OCI-LY3 (cell line): ENCODE measurements around the gene RNF17.

Experiments used
- H2AFZ ChIP-seq: fragments of 200-600, 300-600 bp; shearing (Covaris generic); 2 replicates; pipeline ENCODE4 v1.6.0; 2014; ENCODE audit warnings: antibody characterized with exemption, low read depth, low read length
- H3K27ac ChIP-seq: fragments of 200-600, 300-600 bp; sonication (generic); 2 replicates; pipeline ENCODE4 v1.5.1; 2014; ENCODE audit warnings: mild to moderate bottlenecking, low read length, moderate library complexity, mixed read lengths
- H3K27me3 ChIP-seq: fragments of 200-600, 300-600 bp; sonication (generic); 2 replicates; pipeline ENCODE4 v1.6.1; 2014; ENCODE audit warnings: low read depth, low read length, mixed read lengths
- H3K36me3 ChIP-seq: fragments of 200-600, 300-600 bp; sonication (generic); replicated peaks from 2 replicates; pipeline ENCODE3; 2014; ENCODE audit warnings: low read depth, low read length, mixed read lengths
- H3K4me1 ChIP-seq: fragments of 300-600, 200-600 bp; sonication (generic); 2 replicates; pipeline ENCODE4 v1.6.1; 2014; ENCODE audit warnings: low read length, mixed read lengths
- H3K4me2 ChIP-seq: fragments of 200-600, 300-600 bp; sonication (generic); 2 replicates; pipeline ENCODE4 v1.6.1; 2014; ENCODE audit warnings: low read length, mixed read lengths
- H3K4me3 ChIP-seq: fragments of 300-600, 200-600 bp; sonication (generic); 2 replicates; pipeline ENCODE4 v1.5.1; 2014; ENCODE audit warnings: antibody characterized with exemption, mild to moderate bottlenecking, low read length, moderate library complexity
- H3K79me2 ChIP-seq: fragments of 300-600, 200-600 bp; shearing (Covaris generic); 2 replicates; pipeline ENCODE4 v1.6.1; 2014; ENCODE audit warnings: mild to moderate bottlenecking, low read length, mixed read lengths
- H3K9ac ChIP-seq: fragments of 300-600, 200-600 bp; shearing (Covaris generic); 2 replicates; pipeline ENCODE4 v1.6.0; 2014; ENCODE audit warnings: mild to moderate bottlenecking, low read length, moderate library complexity
- H3K9me3 ChIP-seq: fragments of 200-600, 300-600 bp; shearing (Covaris generic); 2 replicates; pipeline ENCODE4 v1.6.1; 2014; ENCODE audit warnings: low read length, mixed read lengths; ENCODE audit not compliant: insufficient read depth
- H4K20me1 ChIP-seq: fragments of 200-600, 300-600 bp; sonication (generic); 2 replicates; pipeline ENCODE4 v1.6.1; 2016; ENCODE audit warnings: low read length, mixed read lengths; ENCODE audit not compliant: insufficient read depth
- EZH2phosphoT487 ChIP-seq: fragments of 200-600 bp; shearing (Covaris generic); IDR thresholded peaks from 2 replicates; pipeline ENCODE4 v1.6.1; 2018; ENCODE audit warnings: antibody characterized with exemption, mixed run types, low read depth
- TF ChIP-seq, protein P1 (sequence below): fragments of 200-600, 300-600 bp; sonication (generic); IDR thresholded peaks from 2 replicates; pipeline ENCODE4 v1.5.1; 2014; ENCODE audit warnings: antibody characterized with exemption, low read length, low read depth

RNF17 gene

DNA sequence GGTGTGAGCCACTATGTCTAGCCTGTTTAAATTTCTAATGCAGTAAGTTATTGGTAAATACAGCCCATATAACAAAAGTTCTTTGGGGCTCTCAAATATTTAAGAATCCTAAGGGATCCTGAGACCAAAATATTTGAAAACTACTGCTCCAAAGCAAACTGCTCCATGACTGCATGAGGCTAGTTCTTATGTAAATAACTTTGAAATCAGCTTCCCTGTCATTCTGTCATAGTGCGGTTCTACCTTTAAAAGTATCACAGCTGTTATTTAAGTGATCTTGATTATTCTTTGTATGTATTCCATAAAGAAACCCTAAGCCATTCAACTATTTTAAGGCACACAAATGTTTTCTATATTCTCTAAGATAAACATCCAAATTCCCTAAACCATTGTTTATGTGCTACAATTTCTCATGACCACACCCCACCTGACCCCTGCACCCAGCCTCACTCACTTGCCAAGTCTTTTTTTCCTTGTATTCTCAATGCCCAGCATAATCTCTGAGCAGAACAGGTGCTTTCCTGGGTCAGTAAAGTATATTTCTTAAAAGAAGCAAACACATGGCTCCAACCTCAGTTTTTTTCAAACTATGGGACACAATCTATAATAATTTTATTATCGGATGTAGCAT, 146.6 kb downstream of the RNF17 start:
- Histone ChIP-seq H3K4me3 (no peak overlapping the region), H3K4me2 (no peak overlapping the region), H3K9me3 (no peaks in the 10 kb centered on the region), H2AFZ (no peak overlapping the region), H3K27ac (no peak overlapping the region), H3K79me2 (peaks cover 27% of the 10 kb centered on the region), H4K20me1 (peaks cover 19% of the 10 kb centered on the region), H3K27me3 (no peaks in the 10 kb centered on the region), H3K36me3 (peaks cover 48% of the 10 kb centered on the region), H3K9ac (no peak overlapping the region), H3K4me1 (no peaks in the 10 kb centered on the region)
- TF ChIP-seq EZH2phosphoT487 = no peak
- TF ChIP-seq, protein P1, sequence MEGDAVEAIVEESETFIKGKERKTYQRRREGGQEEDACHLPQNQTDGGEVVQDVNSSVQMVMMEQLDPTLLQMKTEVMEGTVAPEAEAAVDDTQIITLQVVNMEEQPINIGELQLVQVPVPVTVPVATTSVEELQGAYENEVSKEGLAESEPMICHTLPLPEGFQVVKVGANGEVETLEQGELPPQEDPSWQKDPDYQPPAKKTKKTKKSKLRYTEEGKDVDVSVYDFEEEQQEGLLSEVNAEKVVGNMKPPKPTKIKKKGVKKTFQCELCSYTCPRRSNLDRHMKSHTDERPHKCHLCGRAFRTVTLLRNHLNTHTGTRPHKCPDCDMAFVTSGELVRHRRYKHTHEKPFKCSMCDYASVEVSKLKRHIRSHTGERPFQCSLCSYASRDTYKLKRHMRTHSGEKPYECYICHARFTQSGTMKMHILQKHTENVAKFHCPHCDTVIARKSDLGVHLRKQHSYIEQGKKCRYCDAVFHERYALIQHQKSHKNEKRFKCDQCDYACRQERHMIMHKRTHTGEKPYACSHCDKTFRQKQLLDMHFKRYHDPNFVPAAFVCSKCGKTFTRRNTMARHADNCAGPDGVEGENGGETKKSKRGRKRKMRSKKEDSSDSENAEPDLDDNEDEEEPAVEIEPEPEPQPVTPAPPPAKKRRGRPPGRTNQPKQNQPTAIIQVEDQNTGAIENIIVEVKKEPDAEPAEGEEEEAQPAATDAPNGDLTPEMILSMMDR = no peak

DNA sequence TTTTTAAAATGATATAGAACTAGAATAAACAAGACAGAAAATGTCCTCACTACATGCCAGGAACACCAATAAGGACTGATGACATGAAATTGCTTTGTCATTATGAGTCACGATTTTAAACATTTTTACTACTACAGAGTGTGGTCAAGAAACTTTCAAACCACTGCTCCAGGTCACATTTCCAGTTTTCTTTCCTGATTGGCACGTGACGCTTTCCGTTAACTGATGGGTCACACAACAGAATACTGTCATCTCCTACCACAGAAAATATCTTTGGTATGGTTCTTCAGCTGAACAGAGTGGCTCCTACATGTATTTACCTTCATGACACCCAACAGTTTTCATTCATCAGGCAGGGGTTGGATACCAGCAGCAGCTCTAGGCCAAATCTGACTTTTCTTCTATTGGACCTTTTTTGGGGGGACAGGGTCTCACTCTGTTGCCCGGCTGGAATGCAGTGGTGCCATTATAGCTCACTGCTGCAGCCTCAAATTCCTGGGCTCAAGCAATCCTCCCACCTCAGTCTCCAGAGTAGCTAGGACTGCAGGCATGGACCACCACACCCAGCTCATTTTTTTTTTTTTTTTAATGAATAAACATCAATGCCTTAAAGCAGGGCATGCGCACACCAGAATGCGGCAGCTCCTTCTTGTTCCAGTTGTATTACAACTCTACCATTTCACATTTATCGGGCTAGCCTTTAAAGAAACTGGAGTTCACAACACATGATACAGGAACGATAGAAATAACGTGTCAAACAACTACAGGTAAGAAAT, 147.4 kb downstream of the RNF17 start:
- no peaks in the 10 kb centered on the region for H3K9me3 ChIP-seq
- H3K27ac ChIP-seq = no peak overlapping the region
- H3K27me3 ChIP-seq = no peaks in the 10 kb centered on the region
- no peak overlapping the region for H3K4me3 ChIP-seq
- H3K4me1 ChIP-seq = no peaks in the 10 kb centered on the region
- H3K4me2 ChIP-seq = no peak overlapping the region
- H3K36me3 ChIP-seq = peaks cover 41% of the 10 kb centered on the region
- H3K9ac ChIP-seq = no peak overlapping the region
- no peak overlapping the region for H2AFZ ChIP-seq
- peaks cover 24% of the 10 kb centered on the region for H4K20me1 ChIP-seq
- TF ChIP-seq, protein P1 = no peak
- no peak for TF ChIP-seq EZH2phosphoT487
- H3K79me2 ChIP-seq = peaks cover 33% of the 10 kb centered on the region

DNA sequence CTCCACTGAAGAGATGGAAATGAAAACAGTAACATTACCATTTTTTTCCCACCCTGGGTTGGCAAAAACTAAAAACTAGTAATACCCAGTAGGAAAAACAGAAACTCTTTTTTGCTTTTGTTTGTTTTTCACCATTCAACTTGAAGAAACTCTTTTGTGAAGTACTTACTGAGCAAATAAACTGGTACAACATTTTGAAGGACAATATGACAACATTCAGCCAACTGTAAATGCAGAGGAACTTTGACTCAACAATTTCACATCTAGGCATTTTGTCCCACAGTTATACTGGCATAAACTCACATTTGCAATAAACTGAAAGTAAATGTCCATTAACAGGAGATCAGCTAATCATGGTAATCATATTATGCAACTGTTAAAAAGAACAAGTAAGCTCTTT, 152.5 kb downstream of the RNF17 start:
- no peak for TF ChIP-seq EZH2phosphoT487
- TF ChIP-seq, protein P1 = no peak
- no peaks in the 10 kb centered on the region for H3K27me3 ChIP-seq
- no peaks in the 10 kb centered on the region for H3K9me3 ChIP-seq
- H3K79me2 ChIP-seq = peaks cover 82% of the 10 kb centered on the region
- H4K20me1 ChIP-seq = peaks cover 42% of the 10 kb centered on the region
- no peak overlapping the region for H2AFZ ChIP-seq
- no peak overlapping the region for H3K4me2 ChIP-seq
- H3K36me3 ChIP-seq = peaks cover 12% of the 10 kb centered on the region
- no peak overlapping the region for H3K9ac ChIP-seq
- H3K4me1 ChIP-seq = peaks cover 2% of the 10 kb centered on the region
- no peak overlapping the region for H3K27ac ChIP-seq
- no peak overlapping the region for H3K4me3 ChIP-seq

DNA sequence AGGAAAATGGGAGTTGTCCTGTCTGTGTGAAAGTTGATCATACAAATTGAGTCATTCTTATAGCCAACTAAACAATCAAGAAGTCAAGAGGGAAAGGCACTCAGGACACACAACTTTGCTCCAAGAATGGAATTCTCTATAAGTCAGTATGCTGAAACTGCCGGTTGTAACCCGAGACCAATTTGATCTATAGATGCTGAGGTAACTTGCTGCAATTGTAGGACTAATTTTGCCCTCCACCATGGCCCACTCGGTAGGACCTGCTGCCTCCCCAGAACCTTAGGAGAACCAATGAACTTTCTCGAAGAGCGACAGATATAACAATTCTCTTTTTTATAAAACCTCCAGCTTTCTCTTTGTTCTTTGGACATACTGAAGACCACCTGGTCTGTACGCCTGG, 157.0 kb downstream of the RNF17 start:
- Histone ChIP-seq H3K79me2 (peaks cover 63% of the 10 kb centered on the region), H2AFZ (no peak overlapping the region), H3K9me3 (no peaks in the 10 kb centered on the region), H3K4me1 (peaks cover 10% of the 10 kb centered on the region), H3K36me3 (no peaks in the 10 kb centered on the region), H3K4me2 (peak overlapping the region; percentile 80; the same call in 1 of the 2 replicates), H3K27me3 (peaks cover 5% of the 10 kb centered on the region; the same call in 1 of the 2 replicates), H3K9ac (no peak overlapping the region), H4K20me1 (peaks cover 19% of the 10 kb centered on the region), H3K4me3 (no peak overlapping the region), H3K27ac (no peak overlapping the region)
- TF ChIP-seq, protein P1 = no peak
- no peak for TF ChIP-seq EZH2phosphoT487
